ENCODE results near the gene KLF7.

GRCh38 chr2:207200136-207200535 is 34.4 kb upstream of the KLF7 start:
- TF ChIP-seq CTCF (IDR thresholded peaks at IDR 0.05; ENCODE audit: low read length) (no peak), EZH2 (optimal IDR thresholded peaks at IDR 0.05; ENCODE audit: low read depth, low read length) (no peak), EZH2phosphoT487 (IDR thresholded peaks at IDR 0.05; ENCODE audit: low read length) (no peak)

Measured in MM.1S (cell line).